ENCODE results near the gene C8A.

C8A gene

GRCh38 chr1:56929492-56929891 is 74.9 kb downstream of the C8A start:
- DNase-seq: no peak

- DNase-seq: no peak
Measured at GRCh38 chr1:56931211-56931610, 76.6 kb downstream of the C8A start.

GRCh38 chr1:56931686-56932085 is 77.1 kb downstream of the C8A start:
- no peak for DNase-seq

- DNase-seq: no peak
Measured at GRCh38 chr1:56933161-56933560, 78.6 kb downstream of the C8A start.

- no peak for DNase-seq
Measured at GRCh38 chr1:56933606-56934005, 79.0 kb downstream of the C8A start.

- no peak for DNase-seq
Measured at GRCh38 chr1:56934430-56935060, 79.9 kb downstream of the C8A start.

GRCh38 chr1:56938646-56939045 is 84.0 kb downstream of the C8A start:
- no peak for DNase-seq

- DNase-seq: no peak
Measured at GRCh38 chr1:56939209-56939608, 84.6 kb downstream of the C8A start.

- DNase-seq: no peak
Measured at GRCh38 chr1:56940039-56940438, 85.4 kb downstream of the C8A start.

GRCh38 chr1:56948403-56949023 is 93.9 kb downstream of the C8A start:
- no peak for DNase-seq

GRCh38 chr1:56952501-56952900 is 97.9 kb downstream of the C8A start:
- no peak for DNase-seq

- DNase-seq: no peak
Measured at GRCh38 chr1:56953386-56953785, 98.8 kb downstream of the C8A start.

- no peak for DNase-seq
Measured at GRCh38 chr1:56954664-56955063, 100.1 kb downstream of the C8A start.

- no peak for DNase-seq
Measured at GRCh38 chr1:56957931-56958330, 103.3 kb downstream of the C8A start.

- no peak for DNase-seq
Measured at GRCh38 chr1:56958526-56958925, 103.9 kb downstream of the C8A start.

- no peak for DNase-seq
Measured at GRCh38 chr1:56961426-56961825, 106.8 kb downstream of the C8A start.

- DNase-seq: no peak
Measured at GRCh38 chr1:56963667-56964066, 109.1 kb downstream of the C8A start.

- no peak for DNase-seq
Measured at GRCh38 chr1:56964349-56965017, 109.9 kb downstream of the C8A start.

GRCh38 chr1:56965191-56965590 is 110.6 kb downstream of the C8A start:
- no peak for DNase-seq

GRCh38 chr1:56965916-56966697 is 111.5 kb downstream of the C8A start, which contains the start of gene C8B:
TSS of gene C8B (minus strand) at chr1:56966015. CDS start at chr1:56965948, 67 bp downstream.
- no peak for DNase-seq

- no peak for DNase-seq
Measured at GRCh38 chr1:56966698-56966999, 112.1 kb downstream of the C8A start.

- no peak for DNase-seq
Measured at GRCh38 chr1:56967355-56967754, 112.8 kb downstream of the C8A start.
